SK-N-SH treated with all-trans-retinoic acid at 6 μM for 48 hours (cell line): ENCODE results near the gene L2HGDH.

Experiments used
- ATAC-seq: fragments of 200-7000 bp; cut with Tn5 transposase; 3 replicates; pipeline ENCODE4 v1.9.1; 2020; ENCODE audit warnings: mild to moderate bottlenecking, moderate library complexity
- ARNTL ChIP-seq: fragments of 450-650 bp; formaldehyde crosslinking; IDR thresholded peaks from 2 replicates; pipeline ENCODE4 v1.5.0; 2020; ENCODE audit warnings: low read depth, mild to moderate bottlenecking, moderate library complexity, borderline replicate concordance
- BACH2 ChIP-seq: fragments of 250-450 bp; sonication (Bioruptor Pico); IDR thresholded peaks from 2 replicates; pipeline ENCODE4 v1.9.0; 2021; ENCODE audit warnings: mild to moderate bottlenecking, borderline replicate concordance
- CSDC2 ChIP-seq: fragments of 250-450 bp; sonication (Bioruptor Pico); IDR thresholded peaks from 2 replicates; pipeline ENCODE4 v1.5.0; 2020; ENCODE audit warnings: mild to moderate bottlenecking, moderate library complexity
- ESRRG ChIP-seq: fragments of 250-450 bp; sonication (Bioruptor Pico); IDR thresholded peaks from 2 replicates; pipeline ENCODE4 v1.6.1; 2021; ENCODE audit warnings: mild to moderate bottlenecking
- GLIS3 ChIP-seq: fragments of 250-450 bp; sonication (Bioruptor Pico); IDR thresholded peaks from 2 replicates; pipeline ENCODE4 v1.5.0; 2020; ENCODE audit warnings: mild to moderate bottlenecking, moderate library complexity
- ISL1 ChIP-seq: fragments of 250-450 bp; sonication (Bioruptor Pico); IDR thresholded peaks from 2 replicates; pipeline ENCODE4 v2.1.2; 2022; ENCODE audit warnings: mild to moderate bottlenecking, moderate library complexity
- PATZ1 ChIP-seq: fragments of 250-450 bp; sonication (Bioruptor Pico); IDR thresholded peaks from 2 replicates; pipeline ENCODE4 v1.8.0; 2020; ENCODE audit warnings: mild to moderate bottlenecking, moderate library complexity, borderline replicate concordance
- POU6F1 ChIP-seq: fragments of 250-450 bp; sonication (Bioruptor Pico); IDR thresholded peaks from 2 replicates; pipeline ENCODE4 v1.8.0; 2021; ENCODE audit warnings: low read depth, mild to moderate bottlenecking, moderate library complexity, borderline replicate concordance
- PPARA ChIP-seq: fragments of 250-450 bp; sonication (Bioruptor Pico); IDR thresholded peaks from 2 replicates; pipeline ENCODE4 v1.5.0; 2020; ENCODE audit warnings: mild to moderate bottlenecking, borderline replicate concordance
- RARB ChIP-seq: fragments of 250-450 bp; sonication (Bioruptor Pico); IDR thresholded peaks from 2 replicates; pipeline ENCODE4 v1.8.0; 2021; ENCODE audit warnings: mild to moderate bottlenecking, moderate library complexity
- SNAI2 ChIP-seq: fragments of 250-450 bp; sonication (Bioruptor Pico); IDR thresholded peaks from 2 replicates; pipeline ENCODE4 v1.5.0; 2020; ENCODE audit warnings: mild to moderate bottlenecking, moderate library complexity
- TCF4 ChIP-seq: fragments of 250-450 bp; sonication (Bioruptor Pico); IDR thresholded peaks from 2 replicates; pipeline ENCODE4 v1.8.0; 2021; ENCODE audit warnings: mild to moderate bottlenecking, moderate library complexity, borderline replicate concordance
- TOX ChIP-seq: fragments of 250-450 bp; sonication (Bioruptor Pico); IDR thresholded peaks from 2 replicates; pipeline ENCODE4 v1.8.0; 2021; ENCODE audit warnings: mild to moderate bottlenecking, moderate library complexity, borderline replicate concordance
- TSHZ2 ChIP-seq: fragments of 250-450 bp; sonication (Bioruptor Pico); IDR thresholded peaks from 2 replicates; pipeline ENCODE4 v1.5.0; 2020; ENCODE audit warnings: mild to moderate bottlenecking, moderate library complexity
- ZC3H10 ChIP-seq: fragments of 250-450 bp; sonication (Bioruptor Pico); IDR thresholded peaks from 2 replicates; pipeline ENCODE4 v1.5.1; 2021; ENCODE audit warnings: mild to moderate bottlenecking, moderate library complexity
- ZFP3 ChIP-seq: fragments of 250-450 bp; sonication (Bioruptor Pico); IDR thresholded peaks from 2 replicates; pipeline ENCODE4 v1.5.0; 2020; ENCODE audit warnings: mild to moderate bottlenecking, moderate library complexity
- ZNF565 ChIP-seq: fragments of 450-650 bp; formaldehyde crosslinking; conservative IDR thresholded peaks from 2 replicates; pipeline ENCODE4 v1.5.0; 2020; ENCODE audit warnings: low read depth, mild to moderate bottlenecking, moderate library complexity
- ZNF70 ChIP-seq: fragments of 450-650 bp; formaldehyde crosslinking; IDR thresholded peaks from 2 replicates; pipeline ENCODE4 v1.5.0; 2020; ENCODE audit warnings: mild to moderate bottlenecking, moderate library complexity
- ZNF8 ChIP-seq: fragments of 450-650 bp; formaldehyde crosslinking; IDR thresholded peaks from 2 replicates; pipeline ENCODE4 v1.5.0; 2020; ENCODE audit warnings: mild to moderate bottlenecking, moderate library complexity
- TF ChIP-seq, protein P1 (sequence below): fragments of 250-450 bp; sonication (Bioruptor Pico); IDR thresholded peaks from 2 replicates; pipeline ENCODE4 v1.5.1; 2020; ENCODE audit warnings: low read depth, mild to moderate bottlenecking, moderate library complexity
- TF ChIP-seq, protein P2 (sequence below): fragments of 250-450 bp; sonication (Bioruptor Pico); IDR thresholded peaks from 2 replicates; pipeline ENCODE4 v1.5.1; 2021; ENCODE audit warnings: mild to moderate bottlenecking, moderate library complexity

L2HGDH gene

DNA sequence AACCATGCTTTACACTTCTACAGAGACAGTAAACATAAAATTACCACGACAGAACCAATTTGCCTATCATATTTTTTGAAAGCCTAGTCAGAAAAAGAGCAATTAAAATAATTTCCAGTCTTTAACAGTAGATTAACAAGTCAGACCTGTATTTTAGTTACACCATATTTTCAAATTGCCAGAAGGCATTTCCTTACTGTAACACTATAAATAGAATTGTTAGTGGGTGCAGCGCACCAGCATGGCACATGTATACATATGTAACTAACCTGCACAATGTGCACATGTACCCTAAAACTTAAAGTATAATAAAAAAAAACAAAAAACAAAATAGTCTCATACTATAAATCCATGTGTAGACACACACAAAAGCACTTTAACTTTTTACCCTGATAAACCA, 96.6 kb downstream of the L2HGDH start (continued):
- TF ChIP-seq PATZ1 (CRISPR knock-in tag) (no peak), ESRRG (no peak), GLIS3 (no peak), ISL1 (no peak)
- TF ChIP-seq, protein P1, sequence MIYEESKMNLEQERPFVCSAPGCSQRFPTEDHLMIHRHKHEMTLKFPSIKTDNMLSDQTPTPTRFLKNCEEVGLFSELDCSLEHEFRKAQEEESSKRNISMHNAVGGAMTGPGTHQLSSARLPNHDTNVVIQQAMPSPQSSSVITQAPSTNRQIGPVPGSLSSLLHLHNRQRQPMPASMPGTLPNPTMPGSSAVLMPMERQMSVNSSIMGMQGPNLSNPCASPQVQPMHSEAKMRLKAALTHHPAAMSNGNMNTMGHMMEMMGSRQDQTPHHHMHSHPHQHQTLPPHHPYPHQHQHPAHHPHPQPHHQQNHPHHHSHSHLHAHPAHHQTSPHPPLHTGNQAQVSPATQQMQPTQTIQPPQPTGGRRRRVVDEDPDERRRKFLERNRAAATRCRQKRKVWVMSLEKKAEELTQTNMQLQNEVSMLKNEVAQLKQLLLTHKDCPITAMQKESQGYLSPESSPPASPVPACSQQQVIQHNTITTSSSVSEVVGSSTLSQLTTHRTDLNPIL (CRISPR knock-in tag): no peak

DNA sequence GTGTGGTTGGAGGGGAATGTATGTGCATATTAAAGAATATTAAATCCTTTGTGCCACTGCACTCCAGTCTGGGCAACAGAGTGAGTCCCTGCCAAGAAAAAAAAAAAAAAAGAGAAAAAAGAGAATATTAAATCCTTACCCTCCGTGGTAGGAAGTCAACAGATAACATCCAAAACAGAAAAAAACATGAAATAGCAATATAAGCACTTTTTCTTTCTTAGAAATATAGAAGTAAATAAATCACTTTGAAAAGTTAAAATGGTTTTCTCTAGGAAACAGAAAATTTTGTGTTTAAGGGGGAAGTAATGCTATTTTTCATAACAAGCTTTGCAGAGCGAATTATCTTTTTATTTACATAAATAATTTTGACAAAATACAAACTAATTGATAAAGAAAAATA, 98.2 kb downstream of the L2HGDH start:
- TF ChIP-seq ARNTL (CRISPR knock-in tag) (no peak), TOX (CRISPR knock-in tag) (no peak), ESRRG (no peak), GLIS3 (no peak), POU6F1 (CRISPR knock-in tag) (no peak), ZFP3 (CRISPR knock-in tag) (no peak), TSHZ2 (CRISPR knock-in tag) (no peak)
- TF ChIP-seq, protein P1 (CRISPR knock-in tag): no peak
- no peak for ATAC-seq

- no peak for ATAC-seq
- TF ChIP-seq PPARA (CRISPR knock-in tag): no peak
- TF ChIP-seq GLIS3: no peak
- no peak for TF ChIP-seq ESRRG
- TF ChIP-seq CSDC2 (CRISPR knock-in tag): no peak
- no peak for TF ChIP-seq ZNF70 (CRISPR knock-in tag)
- TF ChIP-seq SNAI2: no peak
- TF ChIP-seq ARNTL (CRISPR knock-in tag): no peak
- TF ChIP-seq ZC3H10: no peak
- TF ChIP-seq, protein P1 (CRISPR knock-in tag): no peak
- TF ChIP-seq RARB (CRISPR knock-in tag): no peak
- no peak for TF ChIP-seq BACH2
Measured at GRCh38 chr14:50212726-50213125, 99.3 kb downstream of the L2HGDH start.

DNA sequence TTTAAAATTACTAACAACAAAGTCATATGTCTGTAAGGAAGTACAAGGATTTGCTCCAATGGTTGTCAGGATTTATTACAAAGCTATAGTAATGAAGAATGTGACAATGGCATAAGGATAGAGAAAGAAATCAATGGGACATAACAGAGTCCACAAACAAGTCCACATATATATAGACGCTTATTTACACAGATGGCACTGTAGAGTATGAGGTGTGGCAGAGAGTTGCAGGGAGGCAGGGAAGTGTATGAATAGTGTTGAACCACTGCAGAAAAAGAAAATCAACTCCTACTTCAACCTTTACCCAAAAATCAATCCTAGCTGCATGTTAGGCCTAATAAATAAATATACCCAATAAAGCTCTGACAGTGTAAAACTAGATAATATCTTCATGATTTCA, 102.0 kb downstream of the L2HGDH start:
- ATAC-seq: no peak
- no peak for TF ChIP-seq ZFP3 (CRISPR knock-in tag)
- TF ChIP-seq, protein P2, sequence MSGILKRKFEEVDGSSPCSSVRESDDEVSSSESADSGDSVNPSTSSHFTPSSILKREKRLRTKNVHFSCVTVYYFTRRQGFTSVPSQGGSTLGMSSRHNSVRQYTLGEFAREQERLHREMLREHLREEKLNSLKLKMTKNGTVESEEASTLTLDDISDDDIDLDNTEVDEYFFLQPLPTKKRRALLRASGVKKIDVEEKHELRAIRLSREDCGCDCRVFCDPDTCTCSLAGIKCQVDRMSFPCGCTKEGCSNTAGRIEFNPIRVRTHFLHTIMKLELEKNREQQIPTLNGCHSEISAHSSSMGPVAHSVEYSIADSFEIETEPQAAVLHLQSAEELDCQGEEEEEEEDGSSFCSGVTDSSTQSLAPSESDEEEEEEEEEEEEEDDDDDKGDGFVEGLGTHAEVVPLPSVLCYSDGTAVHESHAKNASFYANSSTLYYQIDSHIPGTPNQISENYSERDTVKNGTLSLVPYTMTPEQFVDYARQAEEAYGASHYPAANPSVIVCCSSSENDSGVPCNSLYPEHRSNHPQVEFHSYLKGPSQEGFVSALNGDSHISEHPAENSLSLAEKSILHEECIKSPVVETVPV (CRISPR knock-in tag): no peak
- no peak for TF ChIP-seq BACH2
- TF ChIP-seq ZNF565 (CRISPR knock-in tag): no peak
- TF ChIP-seq SNAI2: no peak
- no peak for TF ChIP-seq ARNTL (CRISPR knock-in tag)
- no peak for TF ChIP-seq TCF4 (CRISPR knock-in tag)
- no peak for TF ChIP-seq GLIS3
- TF ChIP-seq RARB (CRISPR knock-in tag): no peak
- TF ChIP-seq ISL1: no peak
- TF ChIP-seq TOX (CRISPR knock-in tag): no peak
- TF ChIP-seq PATZ1 (CRISPR knock-in tag): no peak
- TF ChIP-seq ESRRG: no peak
- no peak for TF ChIP-seq ZNF8 (CRISPR knock-in tag)
